Activated effector memory CD4-positive, alpha-beta T cell treated with Interleukin-2 at 50 U/mL for 16 hours (primary cell): ENCODE measurements around the gene SNTB2.
"Not testable (repeated sequence)": the region's sequence is repeated elsewhere in the genome, so short reads cannot be mapped to it uniquely, and the experiment has no call there.

Source experiments
- DNase-seq: peaks from one replicate; pipeline ENCODE4 v3.0.0-alpha.2; 2020

SNTB2 gene

DNA sequence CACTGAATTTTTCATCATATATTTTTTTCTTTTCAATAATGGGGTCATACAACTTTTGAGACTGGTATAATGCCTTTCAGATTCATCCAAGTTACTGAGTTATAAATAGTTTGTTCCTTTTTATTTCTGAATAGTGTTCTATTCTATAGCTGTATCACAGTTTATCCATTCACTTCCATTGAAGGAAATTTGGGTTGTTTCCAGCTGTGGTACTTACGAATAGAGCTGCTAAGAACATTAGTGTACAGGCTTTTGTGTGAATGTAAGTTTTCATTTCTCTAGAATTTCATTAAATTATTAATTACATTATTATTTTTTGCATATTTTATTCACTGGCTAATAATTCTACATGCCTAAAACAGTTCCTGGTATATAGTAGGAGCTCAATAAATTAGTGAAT lies 52.9 kb downstream of the SNTB2 start:
- DNase-seq = no peak

DNA sequence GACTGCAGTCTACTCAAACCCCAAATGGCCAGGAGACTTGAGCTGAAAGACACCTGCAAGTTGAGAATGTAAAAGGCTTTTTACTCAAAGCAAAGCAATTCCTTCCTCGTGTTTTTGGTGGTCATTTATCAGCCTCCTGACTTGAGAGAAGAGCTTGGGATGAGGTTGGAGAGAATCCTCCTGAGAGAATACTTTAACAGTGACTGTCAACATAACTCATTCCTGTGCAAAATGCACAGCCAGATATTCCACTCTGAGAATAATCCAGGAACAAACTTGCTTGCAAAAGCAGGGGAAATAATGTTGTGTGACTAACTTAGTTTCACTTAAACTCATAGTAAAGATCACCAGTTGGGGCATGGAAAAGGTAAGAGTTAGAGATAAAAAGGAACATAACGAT lies 53.4 kb downstream of the SNTB2 start:
- DNase-seq = no peak

DNA sequence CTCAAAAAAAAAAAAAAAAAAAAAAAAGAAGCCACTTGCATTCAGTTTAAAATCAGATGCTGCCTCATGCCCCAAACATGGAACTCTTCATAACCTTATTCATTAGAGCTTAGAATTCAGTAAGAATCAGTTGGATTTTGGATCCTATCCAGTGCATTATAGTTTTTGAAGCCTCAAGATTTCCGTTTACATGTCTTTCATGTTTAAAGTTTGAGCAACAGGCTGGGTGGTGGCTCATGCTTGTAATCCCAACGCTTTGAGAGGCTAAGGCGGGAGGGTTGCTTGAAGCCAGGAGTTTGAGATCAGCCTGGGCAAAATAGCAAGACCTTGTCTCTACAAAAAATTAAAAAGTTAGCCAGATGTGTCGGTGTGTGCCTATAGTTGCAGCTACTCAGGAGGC lies 55.0 kb downstream of the SNTB2 start:
- no peak for DNase-seq

DNA sequence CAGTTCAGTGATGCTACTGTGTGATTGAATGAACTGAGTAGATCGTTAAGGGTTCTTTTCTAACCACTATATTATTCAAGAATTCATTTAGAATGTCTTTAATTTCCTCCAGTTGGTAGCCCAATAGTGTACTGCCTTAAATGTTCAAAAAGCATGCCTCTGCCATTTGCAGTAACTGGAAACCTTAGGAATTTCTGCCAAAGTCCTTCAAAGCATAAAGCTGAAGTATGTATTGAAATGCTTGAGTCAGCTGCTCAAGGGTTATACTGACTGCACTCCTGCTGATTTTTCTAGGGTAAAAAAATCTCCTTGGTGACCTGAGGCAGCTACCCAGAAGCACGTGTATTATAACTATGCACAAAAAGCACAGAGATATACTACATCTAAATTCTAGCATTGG lies 56.5 kb downstream of the SNTB2 start:
- no peak for DNase-seq

DNA sequence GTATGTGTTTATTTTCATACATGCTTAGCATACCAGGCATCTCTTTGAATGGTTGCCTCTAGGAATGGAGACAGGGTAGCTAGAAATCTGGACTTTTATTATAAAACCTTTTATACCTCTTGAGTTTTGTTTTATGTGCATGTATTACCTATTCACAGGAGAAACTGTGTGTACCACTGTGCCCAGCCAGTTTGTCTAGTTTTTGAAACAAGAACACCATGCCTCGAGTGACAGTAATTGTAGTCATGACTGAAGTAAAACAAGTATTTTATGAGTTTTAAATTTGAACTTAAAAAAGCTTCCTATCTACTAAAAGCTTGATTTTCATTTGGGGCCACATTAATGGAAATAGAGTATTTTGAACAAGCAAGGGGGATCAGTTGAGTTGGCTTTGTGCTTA lies 57.4 kb downstream of the SNTB2 start:
- DNase-seq = no peak

DNA sequence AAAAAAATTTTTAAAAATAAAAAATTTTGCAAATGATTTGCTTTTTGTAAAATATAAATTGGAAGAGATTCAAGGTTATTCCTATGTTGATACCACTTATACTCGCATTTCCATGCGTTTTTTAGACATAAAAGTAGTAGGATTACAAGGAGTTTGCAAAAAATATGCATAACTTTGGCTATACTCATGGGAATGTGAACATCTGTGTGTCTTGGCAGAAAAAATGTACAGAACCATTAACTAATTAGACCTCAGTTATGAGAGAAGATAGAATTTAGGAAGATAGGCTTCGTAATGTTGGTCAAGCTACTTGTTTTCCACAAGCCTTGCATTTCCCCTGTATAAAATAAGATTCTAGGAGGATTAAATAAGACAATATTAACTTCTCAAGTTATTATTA lies 63.1 kb downstream of the SNTB2 start:
- DNase-seq = no peak

DNA sequence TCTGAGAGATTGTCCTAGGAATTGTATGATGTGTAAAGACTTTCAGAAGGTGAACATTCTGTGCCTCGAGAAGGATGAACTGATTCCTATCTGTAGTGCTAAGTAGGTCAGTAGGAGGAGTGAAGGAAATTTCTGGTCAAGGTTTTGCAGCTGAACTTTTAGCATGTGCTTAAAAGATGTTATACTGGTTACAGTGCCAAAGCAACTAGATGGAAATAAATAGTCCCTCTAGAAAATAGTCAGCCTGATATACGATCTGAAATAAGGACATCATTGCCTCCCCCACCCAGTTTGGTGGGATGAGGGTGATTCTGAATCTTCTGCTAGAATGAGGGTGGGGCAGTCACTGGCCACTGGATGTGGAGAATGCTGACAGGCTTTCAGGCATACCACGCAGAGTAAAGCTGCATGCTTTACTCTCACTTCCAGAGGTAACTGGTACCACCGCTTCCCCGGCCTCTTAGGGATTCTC lies 66.9 kb downstream of the SNTB2 start:
- no peak for DNase-seq

DNA sequence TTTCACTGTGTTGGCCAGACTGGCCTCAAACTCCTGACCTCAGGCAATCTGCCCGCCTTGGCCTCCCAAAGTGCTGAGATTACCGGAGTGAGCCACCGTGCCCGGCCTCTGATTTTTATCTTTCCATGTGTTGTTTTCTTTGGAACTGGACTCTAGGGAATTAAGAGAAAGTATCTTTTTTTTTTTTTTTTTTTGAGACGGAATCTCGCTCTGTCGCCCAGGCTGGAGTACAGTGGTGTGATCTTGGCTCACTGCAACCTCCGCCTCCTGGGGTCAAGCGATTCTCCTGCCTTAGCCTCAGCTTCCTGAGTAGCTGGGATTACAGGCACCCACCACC lies 72.4 kb downstream of the SNTB2 start:
- DNase-seq = not testable (repeated sequence)

DNA sequence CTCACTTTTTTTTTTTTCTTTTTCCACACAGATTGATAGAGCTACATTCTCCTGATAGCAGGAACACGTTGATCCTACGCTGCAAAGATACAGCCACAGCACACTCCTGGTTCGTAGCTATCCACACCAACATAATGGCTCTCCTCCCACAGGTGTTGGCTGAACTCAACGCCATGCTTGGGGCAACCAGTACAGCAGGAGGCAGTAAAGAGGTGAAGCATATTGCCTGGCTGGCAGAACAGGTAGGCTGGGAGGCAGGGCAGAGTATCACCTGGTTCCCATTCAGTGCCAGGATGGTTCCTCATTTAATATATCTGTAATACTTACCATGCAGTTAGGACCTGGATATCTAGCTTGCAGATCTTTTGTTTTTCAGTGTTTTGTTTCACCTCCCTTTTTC lies 73.1 kb downstream of the SNTB2 start:
- DNase-seq = no peak

DNA sequence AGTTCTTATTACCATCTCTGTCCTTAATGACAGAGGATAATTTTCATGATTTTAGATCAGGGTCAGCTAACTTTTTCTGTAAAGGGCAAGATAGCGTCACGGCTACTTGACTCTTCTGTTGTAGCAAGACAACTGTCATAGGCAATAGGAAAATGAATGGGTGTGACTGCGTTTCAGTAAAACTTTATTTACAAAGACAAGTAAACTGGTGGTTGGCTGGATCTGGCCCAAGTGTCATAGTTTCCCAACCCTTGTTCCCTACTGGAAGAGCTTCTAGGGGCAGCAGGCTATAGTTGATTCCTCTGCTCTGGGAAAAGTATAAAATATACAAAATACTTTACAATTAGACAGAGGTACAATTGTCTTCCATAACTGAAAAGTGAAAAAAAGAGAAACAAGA lies 73.5 kb downstream of the SNTB2 start:
- no peak for DNase-seq

DNA sequence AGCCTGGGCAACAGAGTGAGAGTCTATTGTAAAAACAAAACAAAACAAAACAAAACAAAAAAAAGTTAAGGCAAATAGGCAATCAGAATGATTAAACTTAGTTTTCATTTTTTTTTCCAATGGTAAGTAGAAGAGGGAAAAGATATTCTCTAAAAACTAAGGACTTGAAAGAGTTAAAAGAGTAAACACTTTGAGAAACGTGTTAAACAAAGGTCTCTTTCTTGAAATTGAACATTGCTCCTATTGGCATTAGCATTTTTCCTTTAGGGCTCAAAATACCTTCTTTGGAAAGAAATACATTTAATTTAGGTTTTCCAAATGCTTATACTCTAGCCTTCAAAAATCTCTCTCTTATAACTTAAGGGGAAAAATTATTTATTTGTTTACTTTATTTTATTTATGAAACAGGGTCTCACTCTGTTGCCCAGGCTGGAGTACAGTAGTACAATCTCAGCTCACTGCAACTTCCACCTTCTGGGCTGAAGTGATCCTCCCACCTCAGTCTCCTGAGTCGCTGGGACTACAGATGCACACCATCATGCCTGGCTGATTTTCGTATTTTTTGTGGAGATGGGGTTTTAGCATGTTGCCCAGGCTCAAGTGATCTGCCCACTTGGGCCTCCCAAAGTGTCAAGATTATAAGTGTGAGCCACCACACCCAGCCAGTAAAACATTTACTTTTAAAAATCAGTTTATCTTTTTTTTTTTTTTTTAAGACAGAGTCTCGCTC lies 79.5 kb downstream of the SNTB2 start:
- DNase-seq = no peak

DNA sequence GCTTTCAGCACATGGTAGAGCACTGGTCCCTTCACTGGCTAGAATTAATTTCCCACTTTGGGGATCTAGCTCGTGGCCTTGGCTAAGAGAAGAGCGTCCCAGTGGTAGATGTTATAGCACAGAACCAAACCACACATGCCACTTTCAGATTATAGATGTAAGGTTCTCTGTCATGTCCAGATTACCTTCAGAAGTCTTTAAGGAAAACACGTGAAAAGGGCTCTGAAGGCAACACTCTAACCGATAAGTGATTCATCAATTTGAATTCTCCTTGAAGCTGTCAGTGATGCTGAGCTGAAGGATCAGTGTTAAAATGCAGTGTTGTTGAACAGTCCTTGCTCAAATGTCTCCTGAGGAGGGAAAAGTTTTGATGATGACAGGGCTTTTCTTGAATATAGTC lies 80.7 kb downstream of the SNTB2 start:
- no peak for DNase-seq

DNA sequence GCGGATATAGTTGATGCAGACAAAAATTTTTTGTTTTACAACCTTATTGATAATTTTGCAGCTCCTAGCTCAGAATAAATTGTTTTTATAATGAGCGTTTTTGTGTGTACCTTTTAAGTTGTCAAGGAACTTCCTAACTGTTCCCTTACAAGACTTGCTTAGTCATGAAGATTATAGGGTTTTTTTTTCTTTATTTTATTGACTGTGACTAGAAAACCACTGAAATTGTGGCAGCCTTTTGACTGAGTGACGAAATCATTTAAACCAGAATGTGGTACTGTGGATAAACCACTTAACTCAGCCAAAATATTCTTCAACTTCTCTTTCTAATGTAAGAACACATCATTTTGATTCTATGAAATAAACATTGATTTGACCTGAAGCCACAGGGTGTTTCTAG lies 83.4 kb downstream of the SNTB2 start:
- no peak for DNase-seq

DNA sequence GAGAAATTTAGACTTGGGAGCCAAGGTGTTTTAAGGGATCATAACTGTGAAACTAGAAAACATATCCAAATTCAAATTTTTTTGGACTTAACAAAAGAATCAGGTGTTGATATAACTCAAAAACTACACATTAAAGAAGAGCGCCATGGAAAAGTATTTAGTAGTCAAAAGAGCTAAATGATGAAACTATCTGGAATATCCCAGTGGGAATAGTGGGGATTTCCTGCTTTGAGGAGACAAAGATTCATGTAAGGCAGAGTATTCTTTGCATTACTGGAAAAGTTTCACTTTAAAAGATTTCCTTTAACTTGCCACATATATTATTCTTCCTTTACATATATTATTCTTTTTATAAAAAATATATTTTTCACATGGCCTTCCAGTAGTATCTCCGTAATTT lies 83.9 kb downstream of the SNTB2 start:
- no peak for DNase-seq

DNA sequence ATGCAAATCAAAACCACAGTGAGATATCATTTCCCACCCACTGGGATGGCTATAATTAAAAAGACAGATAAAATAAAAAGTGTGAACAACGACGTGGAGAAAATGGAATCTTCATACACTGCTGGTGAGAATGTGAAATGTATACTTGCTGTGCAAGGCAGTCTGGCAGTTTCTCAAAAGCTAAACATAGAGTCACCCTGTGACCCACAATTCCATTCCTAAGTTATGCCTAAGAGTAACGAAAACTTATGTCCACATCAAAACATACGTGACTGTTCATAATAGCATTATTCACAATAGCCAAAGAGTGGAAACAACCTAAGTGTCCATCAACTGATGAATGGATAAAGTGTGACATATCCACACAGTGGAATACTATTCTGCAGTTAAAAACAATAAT lies 86.0 kb downstream of the SNTB2 start:
- no peak for DNase-seq

DNA sequence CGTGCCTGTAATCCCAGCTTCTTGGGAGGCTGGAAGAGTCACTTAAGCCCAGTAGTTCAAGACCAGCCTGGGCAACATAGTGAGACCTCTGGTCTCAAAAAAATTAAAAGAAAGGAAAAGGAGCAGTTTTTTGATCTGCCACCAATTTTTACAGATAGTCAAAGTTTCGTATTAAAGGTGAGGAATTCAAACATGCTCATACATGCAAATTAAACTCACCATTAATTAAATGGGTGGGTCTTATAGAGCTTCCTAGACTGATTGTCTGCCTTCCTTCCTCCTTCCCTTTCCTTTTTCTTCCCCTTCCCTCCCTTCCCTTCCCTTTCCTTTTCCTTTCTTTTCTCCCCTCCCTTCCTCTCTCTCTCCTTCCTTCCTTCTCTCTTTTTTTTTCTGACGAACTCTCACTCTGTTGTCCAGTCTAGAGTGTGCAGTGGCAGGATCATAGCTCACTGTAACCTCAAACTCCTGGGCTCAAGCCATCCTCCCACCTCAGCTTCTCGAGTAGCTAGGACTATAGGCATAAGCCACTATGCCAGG lies 87.8 kb downstream of the SNTB2 start:
- no peak for DNase-seq

DNA sequence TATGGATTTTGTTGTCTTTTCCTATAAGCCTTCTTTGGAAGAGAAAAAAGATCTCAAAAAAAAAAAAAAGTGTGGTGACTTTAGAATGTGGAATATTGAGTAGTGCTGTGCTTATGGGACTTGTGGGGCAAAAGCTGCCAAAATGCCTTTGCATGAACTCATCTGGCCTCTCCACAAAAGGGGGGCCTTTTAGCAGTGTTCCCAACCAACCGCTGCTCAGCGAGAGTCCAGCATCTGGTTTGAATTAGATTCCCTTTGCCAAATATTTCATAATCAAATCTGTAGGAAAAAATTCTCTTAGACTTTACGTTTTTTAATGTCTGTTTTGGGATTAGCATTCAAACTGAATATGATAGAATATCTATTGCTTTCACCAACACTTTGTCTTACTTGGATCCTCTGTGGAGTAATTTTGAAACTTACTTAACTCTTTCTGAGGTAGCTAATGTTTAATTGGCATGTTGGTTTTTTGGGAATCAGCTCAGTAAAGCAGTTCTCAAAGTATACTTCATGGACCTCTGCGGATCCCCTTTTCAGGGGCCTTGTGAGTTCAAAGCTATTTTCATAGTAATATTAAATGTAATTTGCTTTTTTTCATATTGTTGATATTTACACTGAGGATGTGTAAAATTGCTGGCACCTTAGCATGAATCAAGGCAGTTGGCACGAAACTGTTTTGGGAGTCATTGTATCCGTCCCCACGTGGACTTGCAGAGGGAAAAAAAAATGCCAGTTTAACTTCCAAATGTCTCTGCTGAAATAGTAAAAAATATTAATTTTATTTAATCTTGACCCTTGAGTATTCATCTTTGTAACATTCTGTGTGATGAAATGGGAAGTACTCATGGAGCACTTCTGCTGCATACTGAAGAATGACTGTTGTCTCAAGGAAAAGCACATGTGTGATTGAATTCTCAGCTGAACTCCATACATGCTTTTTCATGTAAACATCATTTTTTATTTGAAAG lies 89.5 kb downstream of the SNTB2 start:
- no peak for DNase-seq

DNA sequence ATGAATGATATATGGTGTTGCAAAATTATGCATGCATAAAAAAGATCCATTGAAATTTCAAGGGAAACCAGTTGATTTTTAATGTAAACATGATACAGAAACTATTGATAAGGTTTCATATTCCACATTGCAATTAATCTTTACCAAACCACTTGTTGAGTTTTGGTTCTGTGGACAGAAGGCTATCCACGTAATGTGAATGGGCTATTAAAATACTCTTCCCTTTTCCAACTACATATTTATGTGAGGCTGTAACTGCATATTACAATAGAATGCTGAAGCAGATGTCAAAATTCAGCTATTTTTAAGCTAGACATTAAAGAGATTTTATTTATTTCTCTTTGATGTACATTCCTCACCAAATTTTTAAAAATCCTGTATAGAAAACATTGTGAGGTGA lies 90.4 kb downstream of the SNTB2 start:
- no peak for DNase-seq

DNA sequence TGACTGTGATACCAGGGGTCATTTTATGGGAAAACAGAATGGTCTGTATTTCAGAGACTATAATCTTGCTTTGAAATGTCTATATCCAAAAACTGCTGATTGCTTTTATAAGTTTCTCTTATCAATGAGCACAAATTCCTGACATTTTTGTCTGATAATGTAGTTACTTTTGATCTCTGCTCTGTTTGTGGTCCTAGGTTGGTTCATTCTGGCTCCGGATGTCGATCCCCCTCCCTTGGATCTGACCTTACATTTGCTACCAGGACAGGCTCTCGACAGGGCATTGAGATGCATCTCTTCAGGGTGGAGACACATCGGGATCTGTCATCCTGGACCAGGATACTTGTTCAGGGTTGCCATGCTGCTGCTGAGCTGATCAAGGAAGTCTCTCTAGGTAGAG lies 96.9 kb downstream of the SNTB2 start:
- DNase-seq = no peak

DNA sequence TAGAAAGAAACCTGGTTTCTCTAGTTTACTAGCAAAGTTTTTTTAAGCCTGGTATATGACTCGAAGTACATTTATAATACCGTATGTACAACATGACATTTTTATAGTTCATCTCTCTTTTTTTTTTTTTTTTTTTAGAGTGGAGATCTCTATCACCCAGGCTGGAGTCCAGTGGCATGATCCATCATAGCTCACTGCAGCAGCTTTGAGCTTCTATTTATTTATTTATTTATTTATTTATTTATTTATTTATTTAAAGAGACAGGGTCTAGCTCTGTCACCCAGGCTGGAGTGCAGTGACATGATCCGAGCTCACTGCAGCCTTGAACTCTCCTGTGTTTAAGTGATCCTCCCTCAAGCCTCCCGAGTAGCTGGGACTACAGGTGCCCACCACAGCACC lies 98.3 kb downstream of the SNTB2 start:
- no peak for DNase-seq

DNA sequence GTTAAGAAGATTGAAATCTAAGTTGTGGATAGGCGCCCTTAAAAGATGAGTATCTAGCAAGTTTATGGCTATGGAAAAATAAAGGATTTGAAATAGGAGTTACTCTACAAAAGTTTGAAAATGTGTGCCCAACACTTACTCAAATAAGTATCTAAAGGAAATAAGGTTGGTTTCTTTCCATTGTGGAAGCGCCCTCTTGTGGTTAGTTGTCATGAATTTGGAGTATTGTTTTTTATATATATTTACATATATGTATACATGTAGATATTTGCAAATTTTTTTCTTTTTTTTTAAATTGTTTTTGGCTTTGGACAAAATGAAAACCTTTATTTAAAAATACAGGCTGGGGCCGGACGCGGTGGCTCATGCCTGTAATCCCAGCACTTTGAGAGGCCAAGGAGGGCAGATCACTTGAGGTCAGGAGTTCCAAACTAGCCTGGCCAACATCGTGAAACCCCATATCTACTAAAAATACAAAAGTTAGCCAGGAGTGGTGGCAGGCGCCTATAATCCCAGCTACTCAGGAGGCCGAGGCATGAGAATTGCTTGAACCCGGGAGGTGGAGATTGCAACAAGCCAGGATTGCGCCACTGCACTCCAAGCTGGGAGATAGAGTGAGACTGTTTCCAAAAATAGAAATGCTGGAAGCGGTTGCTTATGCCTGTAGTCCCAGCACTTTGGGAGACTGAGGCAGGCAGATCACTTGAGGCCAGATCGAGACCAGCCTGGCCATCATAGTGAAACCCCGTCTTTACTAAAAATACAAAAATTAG lies 100.2 kb downstream of the SNTB2 start:
- no peak for DNase-seq

DNA sequence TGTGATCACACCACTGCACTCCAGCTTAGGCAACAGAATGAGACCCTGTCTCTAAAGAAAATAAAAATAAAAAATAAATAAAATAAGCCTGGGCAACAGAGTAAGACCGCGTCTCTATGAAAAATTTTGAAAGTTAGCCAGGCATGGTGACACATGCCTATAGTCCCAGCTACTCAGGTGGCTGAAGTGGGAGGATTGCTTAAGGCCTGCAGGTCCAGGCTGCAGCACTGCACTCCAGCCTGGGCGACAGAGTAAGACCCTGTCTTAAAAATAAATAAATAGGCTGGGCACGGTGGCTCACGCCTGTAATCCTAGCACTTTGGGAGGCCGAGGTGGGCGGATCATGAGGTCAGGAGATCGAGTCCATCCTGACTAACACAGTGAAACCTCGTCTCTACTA lies 104.7 kb downstream of the SNTB2 start:
- DNase-seq = not testable (repeated sequence)

DNA sequence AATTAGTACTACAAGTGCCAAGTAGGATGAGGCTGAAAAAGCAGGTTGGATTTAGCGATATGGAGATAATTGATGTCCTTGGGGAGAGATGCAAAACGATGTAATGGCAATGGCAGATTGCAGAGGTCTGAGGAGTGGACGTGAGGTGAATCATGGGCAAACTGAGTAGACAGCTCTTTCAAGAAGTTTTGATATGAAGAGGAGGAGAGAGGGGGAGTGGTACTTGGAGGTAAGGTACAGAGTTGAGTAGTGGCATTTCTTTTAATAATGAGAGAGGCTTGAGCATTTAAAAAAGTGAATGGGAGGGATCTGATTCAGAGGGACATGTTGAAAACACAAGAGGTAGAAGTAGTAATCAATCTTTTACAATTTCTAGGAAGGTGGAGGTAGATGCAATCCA lies 106.4 kb downstream of the SNTB2 start:
- DNase-seq = no peak
